HPDE6-E6E7 (cell line): ENCODE measurements around the gene KAT8.

ENCODE experiments used
- DNase-seq: peaks from one replicate; pipeline ENCODE4 v3.0.0; 2011; ENCODE audit warnings: missing footprints; ENCODE audit errors: extremely low spot score

KAT8 gene

DNA sequence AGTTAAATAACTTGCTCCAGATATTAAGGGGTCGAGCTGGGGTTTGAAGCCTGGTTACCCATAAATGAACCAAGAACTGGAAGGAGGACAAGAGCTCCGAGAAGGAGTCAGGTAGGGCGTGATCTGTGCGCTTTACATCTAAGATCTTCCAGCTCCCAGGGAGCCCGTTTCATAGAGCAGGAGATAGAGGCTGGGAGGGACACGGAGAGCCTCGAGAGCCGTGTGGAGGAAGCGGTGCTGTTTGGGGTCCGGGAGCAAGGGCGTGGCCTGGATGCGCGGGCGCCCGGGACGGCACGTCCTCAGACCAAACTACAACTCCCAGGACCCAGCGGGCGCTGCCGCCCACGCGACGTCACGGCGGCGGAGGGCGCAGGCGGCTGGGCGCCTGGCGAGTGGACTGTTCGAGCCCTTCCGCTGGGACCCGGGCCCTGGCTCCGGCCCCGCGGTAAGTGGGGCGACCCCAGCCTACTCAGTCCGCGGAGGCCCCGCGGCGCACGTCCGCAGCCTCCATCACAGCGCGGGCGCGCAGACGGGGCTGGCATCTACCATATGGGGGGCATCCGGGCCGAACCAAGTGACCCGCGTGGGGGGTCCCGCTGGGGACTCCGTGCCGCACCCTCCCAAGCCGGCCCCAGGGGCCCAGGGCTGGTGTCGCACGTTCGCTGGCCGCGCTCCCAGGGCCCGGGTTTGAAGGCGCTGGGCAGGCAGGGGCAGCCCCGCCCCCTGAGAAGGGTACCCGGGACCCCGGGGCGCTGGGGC lies 9.2 kb upstream of the KAT8 start, which contains the start of gene BCKDK:
TSS of gene BCKDK (plus strand) at position 352 of the 759 bp plus-strand sequence. CDS start 838 bp downstream, outside the sequence.
- DNase-seq, result peak; percentile 65

DNA sequence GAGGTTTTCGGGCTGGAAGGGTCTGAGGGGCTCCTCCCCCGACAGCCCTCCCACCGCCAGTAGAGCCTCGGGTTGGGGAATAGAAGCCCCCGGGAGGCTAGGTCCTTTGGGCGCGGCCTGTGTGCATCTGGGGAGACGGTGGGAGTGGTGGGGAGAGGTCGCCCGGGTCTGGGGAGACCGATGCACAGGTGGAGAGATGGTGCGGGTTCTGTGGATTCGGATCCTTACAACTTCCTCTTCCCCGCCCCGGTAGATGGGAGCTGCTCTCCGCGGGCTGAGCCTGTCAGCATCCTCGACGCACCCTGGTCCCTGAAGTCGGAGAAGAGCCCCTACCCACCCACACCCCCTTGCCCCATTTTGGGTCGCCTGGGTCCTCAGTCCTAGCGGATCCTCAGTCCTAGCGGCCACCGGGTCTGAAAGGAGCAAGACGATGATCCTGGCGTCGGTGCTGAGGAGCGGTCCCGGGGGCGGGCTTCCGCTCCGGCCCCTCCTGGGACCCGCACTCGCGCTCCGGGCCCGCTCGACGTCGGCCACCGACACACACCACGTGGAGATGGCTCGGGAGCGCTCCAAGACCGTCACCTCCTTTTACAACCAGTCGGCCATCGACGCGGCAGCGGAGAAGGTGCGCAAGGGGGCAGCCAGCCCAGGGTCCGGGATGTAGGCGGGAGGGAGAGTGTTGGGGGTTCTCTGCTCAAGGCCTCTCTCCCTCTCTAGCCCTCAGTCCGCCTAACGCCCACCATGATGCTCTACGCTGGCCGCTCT lies 8.5 kb upstream of the KAT8 start:
- no peak for DNase-seq

DNA sequence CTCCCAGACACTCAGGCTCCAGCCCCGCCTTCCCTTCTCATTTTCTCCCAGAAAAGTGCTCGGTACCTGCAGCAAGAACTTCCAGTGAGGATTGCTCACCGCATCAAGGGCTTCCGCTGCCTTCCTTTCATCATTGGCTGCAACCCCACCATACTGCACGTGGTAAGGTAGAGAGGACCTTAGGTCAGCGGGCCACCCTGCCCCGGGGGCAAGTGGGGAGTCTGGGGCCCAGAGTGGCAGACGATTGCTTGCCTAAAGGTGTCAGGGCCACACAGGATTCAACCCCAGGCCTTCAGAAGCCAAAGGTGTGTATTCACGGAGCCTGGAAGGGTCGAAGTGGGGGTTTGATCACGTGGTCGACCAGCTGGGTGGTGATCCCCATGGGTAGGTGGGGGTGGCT lies 7.8 kb upstream of the KAT8 start:
- no peak for DNase-seq

DNA sequence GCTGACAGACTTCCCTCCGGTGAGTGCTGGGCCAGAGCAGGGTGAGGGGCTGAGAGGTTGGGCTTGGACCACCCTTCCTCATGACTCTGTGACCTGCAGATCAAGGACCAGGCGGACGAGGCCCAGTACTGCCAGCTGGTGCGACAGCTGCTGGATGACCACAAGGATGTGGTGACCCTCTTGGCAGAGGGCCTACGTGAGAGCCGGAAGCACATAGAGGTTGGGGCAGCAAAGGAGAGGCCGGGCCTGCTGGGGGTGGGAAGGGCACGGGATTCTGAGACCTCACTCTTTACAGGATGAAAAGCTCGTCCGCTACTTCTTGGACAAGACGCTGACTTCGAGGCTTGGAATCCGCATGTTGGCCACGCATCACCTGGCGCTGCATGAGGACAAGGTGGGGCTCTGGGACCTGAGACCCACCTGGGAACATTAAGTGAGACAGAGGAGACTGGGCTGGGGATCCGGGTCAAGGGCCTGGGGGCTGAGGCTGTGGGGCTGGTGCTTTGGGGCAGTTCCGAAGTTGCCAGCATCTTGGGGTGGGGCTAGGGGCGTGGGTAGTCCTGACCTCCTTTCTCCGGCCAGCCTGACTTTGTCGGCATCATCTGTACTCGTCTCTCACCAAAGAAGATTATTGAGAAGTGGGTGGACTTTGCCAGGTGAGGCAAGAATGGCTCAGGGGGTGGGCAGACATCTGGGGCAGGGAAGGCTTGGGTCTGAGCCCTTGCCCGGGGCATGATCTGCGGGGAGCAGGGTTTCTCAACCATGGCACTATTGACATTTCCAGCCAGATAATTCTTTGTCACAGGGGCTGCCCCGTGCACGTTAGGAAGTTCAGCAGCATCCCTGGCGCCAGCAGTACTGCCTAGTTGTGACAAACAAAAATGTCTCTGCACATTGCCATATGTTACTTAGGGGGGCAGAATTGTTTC lies 7.1 kb upstream of the KAT8 start:
- DNase-seq, result no peak

DNA sequence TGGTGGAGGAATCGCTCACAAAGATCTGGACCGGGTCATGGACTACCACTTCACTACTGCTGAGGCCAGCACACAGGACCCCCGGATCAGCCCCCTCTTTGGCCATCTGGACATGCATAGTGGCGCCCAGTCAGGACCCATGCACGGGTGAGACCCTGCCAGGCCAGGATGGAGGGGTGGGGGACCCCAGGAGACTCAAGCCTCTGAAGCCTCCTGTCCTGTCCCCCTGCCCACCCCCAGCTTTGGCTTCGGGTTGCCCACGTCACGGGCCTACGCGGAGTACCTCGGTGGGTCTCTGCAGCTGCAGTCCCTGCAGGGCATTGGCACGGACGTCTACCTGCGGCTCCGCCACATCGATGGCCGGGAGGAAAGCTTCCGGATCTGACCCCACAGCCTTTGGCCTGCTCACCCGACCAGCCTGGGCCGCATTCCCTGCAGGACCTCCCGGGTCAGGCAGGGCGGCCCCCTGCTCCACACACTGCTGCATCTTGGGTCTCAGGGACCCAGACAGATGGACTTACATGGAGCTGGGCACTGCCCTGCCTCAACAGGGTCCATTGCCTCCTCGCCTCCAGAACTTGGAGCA lies 5.5 kb upstream of the KAT8 start:
- DNase-seq, result no peak

DNA sequence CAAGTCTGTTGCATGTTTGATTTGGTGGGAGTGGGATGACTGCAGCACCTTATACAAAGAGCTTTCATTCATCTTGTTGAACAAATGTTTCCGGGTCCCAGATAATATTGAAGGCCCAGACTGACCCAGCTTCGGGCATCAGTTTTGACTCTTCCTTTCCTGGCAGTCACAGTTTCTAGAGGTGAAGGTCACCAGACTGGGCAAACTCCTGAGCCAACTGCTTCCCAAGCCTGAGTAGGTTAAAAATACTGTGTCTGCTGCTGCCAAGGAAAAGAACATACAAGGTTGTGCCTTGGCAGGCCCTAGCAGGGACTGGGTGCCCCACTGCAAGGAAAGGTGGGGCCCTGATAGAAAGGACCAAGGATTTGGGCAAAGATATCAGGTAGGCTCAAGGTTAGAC lies 4.8 kb upstream of the KAT8 start:
- no peak for DNase-seq

DNA sequence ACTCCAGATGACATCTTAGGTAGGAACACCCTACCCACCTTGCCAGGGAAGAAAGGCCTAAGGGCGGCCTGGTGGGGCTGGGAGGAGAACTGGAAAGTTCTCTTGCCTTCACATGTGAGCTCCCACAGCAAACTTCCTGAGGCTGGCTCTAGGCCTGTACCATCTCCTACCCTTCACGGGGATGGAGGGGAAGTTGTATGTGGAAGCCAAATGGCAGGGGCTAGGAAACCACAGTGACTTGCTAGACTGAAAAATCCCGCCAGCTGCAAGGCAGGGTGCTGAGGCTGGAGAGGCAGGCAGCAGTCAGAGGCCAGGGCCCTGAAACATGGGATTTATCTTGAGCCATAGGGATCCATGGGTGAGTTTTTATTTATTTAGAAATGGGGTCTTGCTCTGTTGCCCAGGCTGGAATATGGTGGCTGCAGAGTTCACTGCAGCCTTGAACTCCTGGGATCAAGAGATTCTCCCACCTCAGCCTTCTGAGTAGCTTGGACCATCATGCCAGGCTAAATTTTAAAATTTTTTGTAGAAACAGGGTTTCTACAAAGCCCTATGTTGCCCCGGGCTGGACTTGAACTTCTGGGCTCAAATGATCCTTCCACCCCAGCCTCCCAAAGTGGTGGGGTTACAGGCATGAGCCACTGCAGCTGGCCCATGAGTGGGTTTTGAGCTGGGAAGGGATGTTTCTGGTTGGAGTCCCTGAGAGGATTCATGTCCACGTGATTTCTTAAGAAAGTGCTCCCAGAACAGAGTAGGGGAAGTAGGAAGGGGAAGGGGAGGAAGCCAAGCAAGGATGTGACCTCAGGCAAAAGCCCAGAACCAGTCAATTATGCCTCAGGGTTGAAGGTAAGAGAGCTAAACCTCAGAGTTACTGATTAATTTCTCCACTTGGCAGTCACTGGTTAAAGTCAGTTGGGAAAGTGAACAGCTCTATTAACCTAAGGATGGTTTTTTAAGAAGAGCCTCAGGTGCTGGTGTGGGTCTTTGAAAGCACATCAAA lies 4.0 kb upstream of the KAT8 start:
- DNase-seq, result no peak

DNA sequence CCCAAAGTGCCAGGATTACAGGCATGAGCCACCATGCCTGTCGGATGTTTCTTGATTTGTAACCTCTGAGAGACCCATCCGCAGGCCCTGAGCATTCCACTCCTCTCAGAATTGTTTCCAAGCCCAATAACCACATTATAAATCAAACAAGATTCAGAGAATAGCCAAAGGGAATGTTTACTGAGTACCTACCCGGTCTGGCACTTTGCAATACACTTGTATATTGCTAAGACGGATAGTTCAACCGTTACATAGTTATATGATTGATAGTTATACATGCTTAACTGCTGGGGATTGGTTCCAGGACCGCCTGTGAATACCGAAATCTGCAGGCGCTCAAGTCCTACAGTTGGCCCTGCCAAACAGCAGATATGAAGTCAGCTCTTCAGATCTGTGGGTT lies 3.0 kb upstream of the KAT8 start:
- no peak for DNase-seq

DNA sequence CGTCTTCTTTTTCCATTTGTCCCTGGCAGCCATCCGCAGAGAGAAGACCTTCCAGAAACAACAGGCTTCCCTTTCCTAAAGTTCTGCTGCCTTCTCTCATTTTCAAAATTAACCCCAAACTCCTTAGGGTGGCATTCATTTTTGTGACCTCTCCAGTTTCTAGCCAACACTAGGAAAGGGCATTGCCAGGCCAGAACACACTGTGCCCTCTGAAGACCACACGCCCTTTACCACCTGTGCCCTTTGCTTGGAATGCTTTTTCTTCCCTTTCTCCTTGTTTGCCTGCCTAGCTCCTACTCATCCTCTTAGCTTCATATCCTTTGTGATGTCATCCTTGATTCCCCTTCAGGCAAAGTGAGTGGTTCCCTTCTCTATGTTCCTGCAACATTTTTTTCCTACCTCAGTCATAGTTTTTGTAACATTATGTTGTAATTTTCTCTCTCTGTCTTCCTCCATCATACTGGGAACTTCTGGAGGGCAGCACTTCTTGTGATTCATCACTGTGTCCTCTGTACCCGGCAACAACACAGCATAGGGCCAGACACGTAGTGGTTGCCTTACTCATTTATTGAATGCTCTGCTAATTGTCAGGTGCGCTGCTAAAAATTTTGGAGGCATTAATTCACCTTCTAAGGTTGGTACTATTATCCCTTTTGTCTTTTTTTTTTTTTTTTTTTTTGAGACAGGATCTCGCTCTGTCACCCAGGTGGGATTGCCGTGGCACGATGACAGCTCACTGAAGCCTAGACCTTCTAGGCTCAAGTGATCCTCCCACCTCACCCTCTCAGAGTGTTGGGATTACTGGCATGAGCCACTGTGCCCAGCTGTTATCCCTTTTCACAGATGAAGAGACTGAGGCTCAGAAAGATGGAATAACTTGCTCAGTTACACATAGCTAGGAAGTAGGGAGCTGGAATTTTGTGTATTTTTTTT lies 1.0 kb downstream of the KAT8 start:
- DNase-seq, result peak; percentile 78

DNA sequence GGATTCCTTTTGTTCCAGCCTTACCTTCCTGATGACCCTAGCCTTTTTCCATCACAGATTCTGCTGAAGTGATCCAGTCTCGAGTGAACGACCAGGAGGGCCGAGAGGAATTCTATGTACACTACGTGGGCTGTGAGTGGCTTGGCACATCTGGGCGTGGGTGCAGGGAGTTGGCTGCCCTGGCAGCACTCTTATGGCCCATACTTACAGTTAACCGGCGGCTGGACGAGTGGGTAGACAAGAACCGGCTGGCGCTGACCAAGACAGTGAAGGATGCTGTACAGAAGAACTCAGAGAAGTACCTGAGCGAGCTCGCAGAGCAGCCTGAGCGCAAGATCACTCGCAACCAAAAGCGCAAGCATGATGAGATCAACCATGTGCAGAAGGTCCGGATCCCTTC lies 2.7 kb downstream of the KAT8 start:
- DNase-seq, result no peak

DNA sequence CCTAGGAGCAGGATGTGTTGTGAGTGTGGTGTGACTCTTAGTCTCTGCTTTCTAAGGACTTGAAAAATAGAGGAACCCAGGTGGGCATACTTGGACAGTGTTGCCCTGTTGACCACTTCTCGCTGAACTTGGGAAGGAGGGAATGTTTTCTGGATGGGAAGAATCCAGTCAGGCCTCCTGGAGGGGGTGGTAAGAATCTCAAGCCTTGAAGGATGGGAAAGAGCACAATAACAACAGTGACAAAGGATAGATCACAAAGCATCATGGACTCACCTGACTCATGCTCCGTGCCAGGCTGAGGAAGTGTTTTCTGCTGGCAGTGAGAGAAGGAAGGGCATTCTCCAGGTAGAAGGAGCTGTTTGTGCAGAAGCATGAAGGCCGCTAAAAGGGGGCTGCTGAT lies 8.4 kb downstream of the KAT8 start:
- DNase-seq, result no peak

DNA sequence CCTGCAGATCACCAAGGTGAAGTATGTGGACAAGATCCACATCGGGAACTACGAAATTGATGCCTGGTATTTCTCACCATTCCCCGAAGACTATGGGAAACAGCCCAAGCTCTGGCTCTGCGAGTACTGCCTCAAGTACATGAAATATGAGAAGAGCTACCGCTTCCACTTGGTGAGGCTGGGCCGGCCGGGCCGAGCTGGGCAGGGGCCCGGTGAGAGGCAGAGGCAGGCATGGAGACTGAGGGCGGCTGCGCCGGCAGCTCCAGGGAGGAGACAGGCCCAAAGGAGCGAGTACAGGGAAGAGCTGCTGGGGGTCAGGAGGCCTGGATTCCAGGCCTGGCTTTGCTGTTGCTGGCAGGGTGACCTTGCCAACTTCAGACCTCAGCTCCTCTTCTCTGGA lies 9.7 kb downstream of the KAT8 start:
- no peak for DNase-seq

DNA sequence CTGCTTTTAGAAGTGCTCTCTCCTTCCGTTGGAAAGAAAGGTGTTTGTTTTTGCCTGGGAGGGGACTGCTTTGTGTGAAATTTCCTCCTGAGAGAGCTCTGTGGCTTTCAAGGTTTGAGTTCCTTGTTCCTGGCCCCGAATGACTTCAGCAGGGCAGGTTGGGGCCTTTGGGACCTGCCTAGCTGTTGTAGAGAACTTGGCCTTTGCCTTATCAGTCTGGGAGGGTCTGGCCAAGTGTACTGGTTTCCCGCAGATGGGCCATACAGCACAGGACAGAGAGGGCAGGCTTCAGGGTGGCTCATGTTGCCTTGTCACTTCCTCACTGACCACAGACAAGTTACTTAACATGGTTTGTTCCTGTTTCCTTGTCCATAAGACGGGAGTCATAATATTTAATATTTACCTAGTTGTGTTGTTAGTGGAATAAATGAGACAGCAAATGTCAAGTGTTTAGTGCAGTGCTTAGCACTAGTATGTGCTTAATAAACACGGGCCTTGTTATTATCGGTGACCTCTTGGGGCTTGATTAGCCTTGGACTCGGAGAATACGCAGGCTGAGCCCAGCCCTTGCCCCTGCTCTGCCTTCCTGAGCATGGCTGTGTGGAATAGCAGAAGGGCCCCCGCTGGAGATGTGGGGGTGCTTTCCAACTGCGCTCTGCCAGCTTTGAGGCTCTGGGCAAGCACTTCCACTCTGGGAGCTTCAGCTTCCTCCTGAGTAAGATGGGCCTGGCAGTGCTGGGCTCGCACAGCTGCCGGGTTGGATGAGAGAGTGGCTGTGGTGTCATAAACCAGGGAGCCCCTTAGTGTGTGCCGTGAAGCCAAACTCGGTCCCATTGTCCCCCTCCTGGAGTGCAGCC lies 11.5 kb downstream of the KAT8 start:
- DNase-seq, result no peak

DNA sequence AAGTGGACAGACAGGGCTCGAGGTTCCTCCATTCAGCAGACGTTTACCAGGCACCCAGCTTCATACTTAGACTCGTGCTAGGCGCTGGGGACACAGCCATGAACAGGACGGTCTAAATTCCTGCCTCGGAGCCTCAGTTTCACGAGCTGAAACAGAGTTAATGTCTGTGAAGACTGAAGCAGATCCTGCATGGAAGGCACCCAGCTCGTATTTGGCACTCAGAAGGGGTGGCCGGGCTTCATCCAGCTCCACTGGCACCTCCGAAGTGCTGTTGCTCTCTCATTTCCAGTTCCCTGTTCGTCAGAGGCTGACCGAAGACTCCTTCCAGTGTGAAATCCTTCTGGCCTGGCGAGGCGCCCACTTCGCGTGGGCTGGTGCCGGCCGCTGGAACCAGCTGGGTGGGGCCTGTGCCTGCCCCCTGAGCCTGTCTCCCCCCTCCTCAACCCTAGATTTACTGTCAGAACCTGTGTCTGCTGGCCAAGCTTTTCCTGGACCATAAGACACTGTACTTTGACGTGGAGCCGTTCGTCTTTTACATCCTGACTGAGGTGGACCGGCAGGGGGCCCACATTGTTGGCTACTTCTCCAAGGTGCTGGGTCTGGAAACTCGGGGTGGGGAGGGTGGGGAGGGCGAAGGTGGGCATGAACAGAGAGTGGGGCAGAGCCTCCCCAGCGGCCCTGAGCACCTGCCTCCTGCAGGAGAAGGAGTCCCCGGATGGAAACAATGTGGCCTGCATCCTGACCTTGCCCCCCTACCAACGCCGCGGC lies 12.3 kb downstream of the KAT8 start:
- no peak for DNase-seq

DNA sequence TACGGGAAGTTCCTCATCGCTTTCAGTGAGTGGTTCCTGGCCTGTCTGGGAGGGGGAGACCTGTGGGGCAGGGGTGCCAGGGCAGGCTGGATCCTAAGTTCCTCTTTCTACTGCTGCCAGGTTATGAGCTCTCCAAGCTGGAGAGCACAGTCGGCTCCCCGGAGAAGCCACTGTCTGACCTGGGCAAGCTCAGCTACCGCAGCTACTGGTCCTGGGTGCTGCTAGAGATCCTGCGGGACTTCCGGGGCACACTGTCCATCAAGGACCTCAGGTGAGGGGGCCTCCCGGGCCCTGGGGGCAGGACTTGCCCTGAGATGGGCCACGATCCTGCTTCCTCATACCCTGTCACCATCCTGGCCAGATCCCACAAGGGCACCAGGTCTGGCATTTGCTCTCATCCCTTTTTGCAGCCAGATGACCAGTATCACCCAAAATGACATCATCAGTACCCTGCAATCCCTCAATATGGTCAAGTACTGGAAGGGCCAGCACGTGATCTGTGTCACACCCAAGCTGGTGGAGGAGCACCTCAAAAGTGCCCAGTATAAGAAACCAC lies 12.9 kb downstream of the KAT8 start:
- DNase-seq, result no peak

DNA sequence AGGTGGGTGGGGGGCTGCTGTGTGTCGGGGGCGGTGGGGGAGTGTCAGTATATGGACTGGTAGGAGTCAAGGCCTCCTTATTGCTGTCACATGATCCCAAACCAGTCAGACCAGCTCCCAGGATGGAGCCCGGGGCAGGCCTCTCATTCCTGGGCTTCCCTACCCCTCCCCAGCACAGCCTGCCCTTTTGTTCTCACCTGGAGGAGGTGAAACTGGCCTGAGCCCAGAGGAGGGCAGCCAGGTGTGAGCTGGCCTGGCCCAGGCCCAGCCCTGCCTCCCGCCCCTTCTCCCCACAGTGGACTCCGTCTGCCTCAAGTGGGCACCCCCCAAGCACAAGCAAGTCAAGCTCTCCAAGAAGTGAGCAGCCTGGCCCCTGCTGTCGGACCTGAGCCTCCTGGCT lies 13.4 kb downstream of the KAT8 start:
- DNase-seq, result peak; percentile 84

DNA sequence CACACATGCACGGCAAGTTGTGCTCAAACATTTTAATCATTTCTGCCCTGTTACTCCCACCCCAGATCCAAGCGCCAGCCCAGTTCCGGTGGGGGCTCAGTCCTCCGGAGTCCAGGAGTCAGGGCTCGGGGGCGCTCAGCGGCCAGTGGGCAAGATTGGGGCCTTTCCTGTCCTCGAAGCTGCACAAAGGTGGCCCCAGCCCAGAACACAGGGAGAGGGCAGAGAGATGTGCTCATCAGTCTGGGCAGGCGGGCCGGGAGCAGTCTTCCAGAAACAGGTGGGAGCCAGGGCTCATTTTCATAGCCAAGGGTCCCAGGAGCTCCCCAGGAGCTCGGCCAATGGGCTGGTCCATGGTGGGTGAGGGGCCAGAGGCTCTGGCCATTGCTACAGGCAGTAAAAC lies 14.0 kb downstream of the KAT8 start:
- no peak for DNase-seq
